ENCODE measurements around the gene ARCN1. TPM values are rescaled to one million over a fixed set of nuclear protein-coding genes. Genes with fewer than 3 reads are reported as not detected.

The ARCN1 gene
- total RNA-seq, 2 donors from 2014 or later, result 134 to 180 TPM

DNA sequence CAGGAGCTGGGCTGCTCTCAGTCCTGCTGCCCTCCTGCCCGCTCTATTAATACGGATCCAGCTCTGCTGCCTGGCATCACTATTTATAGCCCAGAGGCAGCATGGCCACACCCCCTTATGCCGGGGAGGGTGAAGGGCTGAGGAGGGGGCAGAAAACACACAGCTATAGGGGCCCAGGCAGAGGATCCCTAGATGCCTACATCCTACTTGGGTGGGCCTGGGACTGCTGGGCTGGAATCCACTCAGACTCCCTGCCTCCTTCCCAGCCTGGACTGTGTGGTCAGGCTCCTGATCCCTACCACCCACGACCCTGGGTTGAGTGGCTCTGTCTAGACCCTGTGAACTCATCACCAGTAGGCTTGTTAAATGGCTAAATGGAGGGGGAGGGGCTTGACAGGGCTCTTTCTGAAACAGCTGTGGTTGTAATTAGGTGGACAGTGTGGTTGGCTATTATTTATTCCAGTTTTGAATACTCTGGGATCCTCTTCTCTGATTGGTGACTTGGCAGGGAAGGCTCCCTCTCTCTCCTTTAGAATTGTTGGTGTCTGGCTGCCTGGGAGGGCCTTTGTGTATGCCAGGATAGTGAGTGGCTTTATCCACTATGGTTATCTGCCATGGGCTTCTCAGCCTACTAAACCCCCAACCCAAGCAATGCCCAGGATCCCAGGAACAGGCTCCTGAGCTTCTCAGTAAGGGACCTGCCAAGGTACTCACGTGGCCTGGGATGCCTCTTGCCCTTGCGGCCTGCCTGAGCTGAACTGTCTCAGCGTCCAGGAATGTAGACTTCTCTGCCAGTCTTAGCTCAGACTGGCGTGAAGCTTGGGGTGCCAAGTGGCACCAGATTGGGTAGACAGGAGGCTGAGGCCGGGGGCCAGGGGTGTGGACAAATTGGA is 50.4 kb downstream of the ARCN1 start:
- ATAC-seq (no peak), DNase-seq (ENCODE audit: low spot score in 2 of 2) (no peak)
- H3K9me3 Mint-ChIP-seq, result no peaks in the 10 kb centered on the region
- H3K36me3 Mint-ChIP-seq, result no peaks in the 10 kb centered on the region
- no peak overlapping the region for H3K27ac Mint-ChIP-seq

DNA sequence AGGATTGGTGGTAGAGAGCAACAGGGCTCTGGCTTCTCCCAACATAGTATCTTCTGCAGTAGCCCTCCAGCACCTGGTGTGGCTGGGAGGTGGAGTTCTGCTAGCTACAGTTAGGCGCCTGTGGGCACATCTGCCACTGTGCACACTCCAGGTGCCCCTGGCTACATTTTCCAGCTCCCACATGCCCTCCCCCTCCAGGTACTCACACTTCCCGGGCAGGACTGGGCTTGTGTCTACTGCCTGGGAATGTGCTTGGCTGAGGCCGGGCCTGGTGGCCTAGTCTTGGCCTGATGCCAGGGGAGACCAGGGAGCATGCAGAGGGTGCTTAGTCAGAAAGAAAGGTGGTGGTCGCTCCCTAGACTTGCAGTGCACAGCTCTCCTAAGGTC is 51.1 kb downstream of the ARCN1 start:
- DNase-seq (ENCODE audit: low spot score in 2 of 2) (no peak), ATAC-seq (no peak)
- Mint-ChIP-seq H3K27ac (no peak overlapping the region), H3K9me3 (no peaks in the 10 kb centered on the region), H3K36me3 (no peaks in the 10 kb centered on the region)

DNA sequence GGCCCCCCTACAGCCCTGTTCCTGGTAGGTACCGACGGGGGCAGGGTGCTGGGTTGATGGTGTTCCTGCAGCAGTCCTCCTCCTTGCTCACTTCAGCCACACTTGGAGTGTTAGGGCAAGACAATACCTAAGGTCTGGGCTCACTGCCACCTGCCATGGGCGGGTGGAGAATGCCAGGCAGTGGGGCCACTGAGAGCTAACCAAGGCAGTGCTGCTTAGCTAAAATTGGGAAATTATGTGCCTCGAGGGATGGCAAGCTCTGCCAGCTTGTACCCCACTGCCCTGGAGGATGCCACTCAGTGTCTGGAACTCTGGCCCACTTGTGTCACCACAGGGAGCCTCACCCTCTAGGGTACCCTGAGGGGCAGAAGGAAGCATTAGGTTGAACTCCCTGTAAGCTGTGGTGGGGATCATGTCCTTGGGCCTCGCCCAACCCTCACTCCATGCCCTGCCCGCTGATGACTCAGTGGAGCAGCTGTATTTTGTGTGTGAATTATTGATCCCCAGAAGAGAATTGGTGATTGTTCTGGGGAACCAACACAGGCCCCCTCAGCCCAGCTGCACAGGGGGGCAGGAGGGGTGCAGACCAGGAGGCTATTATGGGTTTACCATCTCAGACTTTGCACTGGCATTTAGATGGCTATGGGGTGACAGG is 53.0 kb downstream of the ARCN1 start:
- no peak overlapping the region for H3K27ac Mint-ChIP-seq
- DNase-seq (ENCODE audit: low spot score in 2 of 2) (no peak), ATAC-seq (no peak)
- no peaks in the 10 kb centered on the region for H3K36me3 Mint-ChIP-seq
- H3K9me3 Mint-ChIP-seq, result no peaks in the 10 kb centered on the region

DNA sequence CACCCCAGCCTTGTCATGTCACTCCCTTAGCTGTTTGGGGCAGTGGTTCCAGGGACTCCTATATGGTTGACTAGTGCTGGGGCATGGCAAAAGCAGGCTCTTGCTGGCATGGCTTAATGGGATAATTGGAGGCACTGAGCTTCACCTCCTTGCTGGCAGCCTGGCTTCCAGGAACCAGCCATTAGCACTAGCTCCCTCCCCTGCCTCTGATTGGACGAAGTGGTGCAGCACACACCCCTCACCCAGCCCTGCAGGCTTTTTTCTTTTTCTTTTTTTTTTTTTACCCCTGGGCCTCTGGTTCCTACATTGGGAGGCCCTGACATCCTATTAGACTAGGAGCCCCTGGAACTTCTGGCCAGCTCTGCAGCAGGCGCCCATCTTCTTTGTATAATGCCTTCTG is 53.8 kb downstream of the ARCN1 start:
- DNase-seq (ENCODE audit: low spot score in 2 of 2) (no peak), ATAC-seq (no peak)
- no peaks in the 10 kb centered on the region for H3K9me3 Mint-ChIP-seq
- H3K36me3 Mint-ChIP-seq, result no peaks in the 10 kb centered on the region
- H3K27ac Mint-ChIP-seq, result no peak overlapping the region

DNA sequence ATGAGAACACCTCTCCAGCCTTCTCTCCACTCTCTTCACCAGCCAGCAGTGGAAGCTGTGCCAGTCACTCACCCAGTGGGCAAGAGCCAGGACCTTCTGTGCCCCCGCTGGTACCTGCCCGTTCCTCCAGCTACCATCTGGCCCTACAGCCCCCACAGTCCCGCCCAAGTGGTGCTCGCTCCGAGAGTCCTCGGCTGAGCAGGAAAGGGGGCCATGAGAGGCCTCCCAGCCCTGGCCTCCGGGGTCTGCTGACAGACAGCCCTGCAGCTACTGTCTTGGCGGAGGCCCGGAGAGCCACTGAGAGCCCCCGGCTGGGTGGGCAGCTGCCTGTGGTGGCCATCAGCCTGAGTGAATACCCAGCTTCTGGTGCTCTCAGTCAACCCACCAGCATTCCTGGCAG is 55.4 kb downstream of the ARCN1 start:
- Mint-ChIP-seq H3K9me3 (no peaks in the 10 kb centered on the region), H3K27ac (no peak overlapping the region), H3K36me3 (no peaks in the 10 kb centered on the region)
- ATAC-seq, result no peak
- no peak for DNase-seq (ENCODE audit: low spot score in 2 of 2)

DNA sequence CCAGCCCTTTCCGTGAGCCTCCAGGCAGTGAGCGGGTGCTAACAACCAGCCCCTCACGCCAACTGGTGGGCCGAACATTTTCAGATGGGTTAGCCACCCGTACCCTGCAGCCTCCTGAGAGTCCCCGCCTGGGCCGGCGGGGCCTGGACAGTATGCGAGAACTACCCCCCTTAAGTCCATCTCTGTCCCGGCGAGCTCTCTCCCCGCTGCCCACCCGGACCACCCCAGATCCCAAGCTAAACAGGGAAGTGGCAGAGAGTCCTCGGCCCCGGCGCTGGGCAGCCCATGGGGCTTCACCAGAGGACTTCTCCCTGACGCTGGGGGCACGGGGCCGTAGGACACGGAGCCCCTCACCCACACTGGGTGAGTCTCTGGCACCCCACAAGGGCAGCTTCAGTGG is 55.8 kb downstream of the ARCN1 start:
- ATAC-seq (no peak), DNase-seq (ENCODE audit: low spot score in 2 of 2) (no peak)
- H3K36me3 Mint-ChIP-seq, result no peaks in the 10 kb centered on the region
- no peaks in the 10 kb centered on the region for H3K9me3 Mint-ChIP-seq
- no peak overlapping the region for H3K27ac Mint-ChIP-seq

DNA sequence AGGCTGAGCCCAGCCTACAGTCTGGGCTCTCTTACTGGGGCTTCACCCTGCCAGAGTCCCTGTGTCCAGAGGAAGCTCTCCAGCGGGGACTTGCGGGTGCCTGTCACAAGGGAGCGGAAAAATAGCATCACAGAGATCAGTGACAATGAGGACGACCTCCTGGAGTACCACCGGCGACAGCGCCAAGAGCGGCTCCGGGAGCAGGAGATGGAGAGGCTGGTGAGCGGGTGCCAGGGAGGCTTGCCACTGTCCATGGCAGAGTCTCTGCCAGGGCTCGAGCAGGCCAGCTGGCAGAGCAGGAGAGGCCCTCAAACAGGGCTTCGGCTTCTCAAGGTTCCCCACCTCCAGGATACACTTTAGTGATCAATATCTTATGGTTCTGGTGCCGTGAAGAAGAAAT is 56.2 kb downstream of the ARCN1 start:
- no peaks in the 10 kb centered on the region for H3K9me3 Mint-ChIP-seq

DNA sequence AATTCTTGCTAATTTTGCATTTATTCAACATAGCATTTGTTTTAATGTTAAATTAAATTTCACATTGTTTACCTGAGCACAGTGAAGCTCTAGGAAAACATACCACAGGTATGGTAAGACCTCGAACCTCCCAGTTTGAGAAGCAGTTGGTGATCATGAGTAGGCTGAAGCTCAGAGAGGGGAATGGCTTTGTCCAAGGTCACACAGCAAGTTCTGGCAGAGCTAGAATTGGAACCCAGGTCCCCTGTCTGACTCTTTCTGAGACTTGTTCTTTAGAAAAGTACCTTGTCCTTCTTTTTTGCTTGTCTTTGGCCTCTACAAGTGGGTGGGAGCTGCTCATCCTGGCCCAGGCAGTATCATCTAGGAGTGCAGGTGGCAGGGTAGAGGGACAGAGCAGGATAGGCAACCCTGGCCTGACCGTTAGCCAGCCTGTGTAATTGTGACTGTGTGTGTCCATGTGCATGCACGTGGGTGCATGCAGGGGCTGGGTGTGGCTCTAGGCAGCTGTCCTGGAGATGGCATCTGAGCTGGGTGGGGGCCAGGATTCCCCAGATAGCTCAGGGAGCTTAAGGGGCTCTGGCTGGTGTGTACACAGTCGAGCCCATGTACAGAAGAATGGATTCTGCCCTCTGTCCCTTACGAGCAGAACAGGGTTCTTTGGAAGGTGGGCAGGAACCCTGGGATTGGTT is 56.8 kb downstream of the ARCN1 start:
- no peak overlapping the region for H3K27ac Mint-ChIP-seq
- no peaks in the 10 kb centered on the region for H3K9me3 Mint-ChIP-seq
- DNase-seq (ENCODE audit: low spot score in 2 of 2) (no peak), ATAC-seq (no peak)
- no peaks in the 10 kb centered on the region for H3K36me3 Mint-ChIP-seq

More for the DNA sequence above, 56.2 kb downstream of the ARCN1 start:
- ATAC-seq (no peak), DNase-seq (ENCODE audit: low spot score in 2 of 2) (no peak)
- Mint-ChIP-seq H3K36me3 (no peaks in the 10 kb centered on the region), H3K27ac (no peak overlapping the region)

DNA sequence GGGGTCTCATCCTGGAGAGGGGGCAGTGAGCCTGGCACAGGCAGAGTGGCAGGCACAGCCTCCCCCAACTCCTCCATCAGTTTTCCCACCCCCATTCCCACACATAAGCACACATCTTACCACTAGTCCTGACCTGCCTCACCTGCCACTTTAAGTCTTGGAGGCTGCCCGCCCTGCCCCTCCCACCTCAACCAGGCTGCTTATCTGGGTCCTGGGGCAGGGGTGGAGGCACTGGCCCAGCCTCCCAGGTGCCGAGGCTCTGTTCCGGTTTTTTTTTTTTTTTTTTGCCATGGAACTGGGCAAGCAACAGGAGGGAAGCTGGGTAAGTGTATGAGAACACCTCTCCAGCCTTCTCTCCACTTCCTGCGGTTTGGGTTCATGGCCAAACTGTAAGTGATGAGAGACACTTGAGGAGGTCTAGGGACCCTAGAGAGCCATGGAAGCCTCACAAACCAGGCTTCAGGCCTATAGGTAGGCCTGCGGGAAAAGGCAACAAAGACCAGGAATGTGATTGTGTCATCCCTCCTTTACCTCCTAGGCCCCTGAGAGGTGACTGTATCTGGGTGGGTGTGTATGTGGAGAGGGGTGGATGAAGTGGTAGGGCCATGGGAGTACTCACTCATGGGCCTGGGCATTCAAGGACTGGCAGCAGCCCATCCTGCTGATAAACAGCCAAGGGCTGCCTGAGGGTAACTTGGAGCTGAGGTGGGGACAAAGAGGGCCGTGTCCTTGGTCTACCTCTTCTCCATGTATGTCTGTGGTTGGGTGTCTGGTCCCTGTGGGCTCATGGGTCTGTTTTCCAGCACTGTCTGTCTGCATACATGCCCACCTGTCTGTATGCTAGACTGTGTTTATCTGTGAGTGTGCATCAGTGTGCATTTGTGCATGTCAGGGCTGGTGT is 57.8 kb downstream of the ARCN1 start:
- H3K27ac Mint-ChIP-seq, result no peak overlapping the region
- no peak for DNase-seq (ENCODE audit: low spot score in 2 of 2)

DNA sequence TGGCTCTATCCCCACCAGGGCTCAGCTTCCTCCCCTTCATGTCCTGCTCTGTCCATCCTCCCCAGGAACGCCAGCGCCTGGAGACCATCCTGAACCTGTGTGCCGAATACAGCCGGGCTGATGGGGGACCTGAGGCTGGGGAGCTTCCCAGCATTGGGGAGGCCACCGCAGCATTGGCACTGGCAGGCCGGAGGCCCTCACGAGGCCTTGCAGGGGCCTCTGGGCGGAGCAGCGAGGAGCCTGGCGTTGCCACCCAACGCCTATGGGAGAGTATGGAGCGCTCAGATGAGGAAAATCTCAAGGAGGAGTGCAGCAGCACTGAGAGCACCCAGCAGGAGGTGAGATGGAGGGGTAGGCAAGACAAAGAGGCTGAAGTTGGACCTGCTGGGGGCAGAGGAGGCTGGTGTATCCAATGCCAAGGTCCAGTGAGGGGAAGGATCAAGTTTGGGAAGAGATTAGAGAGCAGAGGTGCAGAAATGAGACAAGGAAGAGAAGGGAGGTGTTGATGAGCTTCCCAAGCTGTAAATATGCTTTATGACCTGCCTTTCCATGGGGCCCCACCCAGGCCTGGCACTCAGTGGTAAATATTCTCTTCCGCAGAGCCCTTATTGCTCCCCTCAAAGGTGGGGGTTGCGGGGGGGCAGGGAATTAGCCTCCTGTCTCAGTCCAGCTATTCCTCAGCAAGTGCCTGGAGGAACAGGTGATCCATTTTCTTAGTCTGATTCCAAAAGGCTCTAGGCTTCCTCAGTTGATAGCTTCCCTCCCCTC is 59.1 kb downstream of the ARCN1 start:
- H3K36me3 Mint-ChIP-seq, result no peaks in the 10 kb centered on the region
- ATAC-seq (no peak), DNase-seq (ENCODE audit: low spot score in 2 of 2) (no peak)
- no peaks in the 10 kb centered on the region for H3K9me3 Mint-ChIP-seq
- peak overlapping the region in 1 of 2 donors; percentile 19 for H3K27ac Mint-ChIP-seq

More for the DNA sequence above, 57.8 kb downstream of the ARCN1 start:
- Mint-ChIP-seq H3K36me3 (no peaks in the 10 kb centered on the region), H3K9me3 (no peaks in the 10 kb centered on the region)
- no peak for ATAC-seq

DNA sequence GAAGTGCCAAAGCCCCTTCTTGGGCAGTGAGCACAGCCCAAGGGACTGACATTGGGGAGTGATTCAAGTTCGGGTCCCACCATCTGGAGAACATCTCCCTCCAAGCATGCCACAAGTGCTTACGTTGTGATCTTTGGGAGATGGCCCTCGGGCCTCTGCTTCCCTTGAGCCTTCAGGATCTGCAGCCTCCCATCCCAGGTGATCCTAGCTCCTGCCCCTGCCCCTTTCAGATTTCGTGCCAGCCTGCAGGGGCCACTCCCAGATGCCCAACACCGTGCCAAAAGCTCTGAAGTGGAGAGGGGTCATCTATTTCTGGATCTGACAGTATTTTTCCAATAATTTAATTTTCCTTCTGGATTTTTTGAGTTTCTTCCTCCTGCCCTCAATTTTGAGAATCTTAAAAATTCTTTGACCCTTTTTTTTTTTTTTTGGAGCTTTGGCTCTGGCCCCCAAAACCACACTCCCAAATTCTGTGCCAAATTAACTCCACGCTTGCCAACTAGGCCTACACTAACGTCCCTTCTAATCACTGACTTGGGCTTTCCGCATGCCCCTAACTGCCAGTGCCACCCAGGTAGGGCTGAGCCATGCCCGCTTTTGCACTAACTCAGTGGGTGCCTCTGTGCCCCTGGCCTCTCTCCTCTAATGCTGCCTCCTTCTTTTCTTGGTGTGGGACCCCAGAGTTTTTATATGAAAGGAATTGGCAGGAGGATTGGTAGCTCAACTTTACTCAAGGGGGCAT is 60.5 kb downstream of the ARCN1 start:
- Mint-ChIP-seq H3K36me3 (no peaks in the 10 kb centered on the region), H3K27ac (no peak overlapping the region), H3K9me3 (no peaks in the 10 kb centered on the region)
- no peak for ATAC-seq
- DNase-seq (ENCODE audit: low spot score in 2 of 2), result no peak

DNA sequence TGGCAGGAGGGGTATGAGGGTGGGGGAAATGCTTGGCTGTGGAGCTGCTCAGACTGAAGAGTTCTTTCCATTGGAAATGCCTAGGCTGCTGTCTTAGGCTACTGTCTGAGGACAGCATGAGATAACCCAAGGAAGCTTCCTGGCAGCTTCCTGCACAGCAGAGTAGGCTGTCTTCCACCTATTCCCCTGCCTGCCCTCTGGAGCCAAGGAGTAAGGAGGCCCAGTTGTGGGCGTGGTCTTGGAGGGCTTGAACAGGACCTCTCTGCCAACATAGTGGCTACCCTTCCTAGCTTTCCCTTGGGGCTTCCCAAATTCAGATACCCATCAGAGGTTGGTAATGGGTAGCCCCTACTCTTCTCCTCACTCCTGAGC is 61.1 kb downstream of the ARCN1 start:
- ATAC-seq, result no peak
- Mint-ChIP-seq H3K9me3 (no peaks in the 10 kb centered on the region), H3K36me3 (no peaks in the 10 kb centered on the region), H3K27ac (no peak overlapping the region)
- no peak for DNase-seq (ENCODE audit: low spot score in 2 of 2)

DNA sequence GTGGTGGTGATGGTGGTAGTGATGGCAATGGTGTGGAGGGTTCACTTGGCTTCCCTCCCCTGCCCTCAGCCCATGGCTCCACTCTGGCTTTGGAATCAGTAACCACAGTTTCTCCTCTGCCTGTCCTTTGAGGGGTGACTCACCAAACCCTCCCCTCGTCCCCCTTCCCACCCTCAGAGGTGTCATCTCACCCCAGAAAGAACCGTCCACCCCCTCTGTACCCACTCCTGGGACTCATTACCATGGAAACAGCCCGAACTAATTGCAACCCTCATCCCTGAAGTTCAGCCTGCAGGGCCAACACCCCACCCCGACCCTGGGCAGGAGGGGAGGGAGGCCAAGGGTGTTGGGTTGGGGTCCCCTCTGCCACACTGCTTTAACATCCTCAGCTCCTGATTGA is 61.8 kb downstream of the ARCN1 start:
- no peaks in the 10 kb centered on the region for H3K9me3 Mint-ChIP-seq
- ATAC-seq (no peak), DNase-seq (ENCODE audit: low spot score in 2 of 2) (no peak)
- no peaks in the 10 kb centered on the region for H3K36me3 Mint-ChIP-seq
- no peak overlapping the region for H3K27ac Mint-ChIP-seq

DNA sequence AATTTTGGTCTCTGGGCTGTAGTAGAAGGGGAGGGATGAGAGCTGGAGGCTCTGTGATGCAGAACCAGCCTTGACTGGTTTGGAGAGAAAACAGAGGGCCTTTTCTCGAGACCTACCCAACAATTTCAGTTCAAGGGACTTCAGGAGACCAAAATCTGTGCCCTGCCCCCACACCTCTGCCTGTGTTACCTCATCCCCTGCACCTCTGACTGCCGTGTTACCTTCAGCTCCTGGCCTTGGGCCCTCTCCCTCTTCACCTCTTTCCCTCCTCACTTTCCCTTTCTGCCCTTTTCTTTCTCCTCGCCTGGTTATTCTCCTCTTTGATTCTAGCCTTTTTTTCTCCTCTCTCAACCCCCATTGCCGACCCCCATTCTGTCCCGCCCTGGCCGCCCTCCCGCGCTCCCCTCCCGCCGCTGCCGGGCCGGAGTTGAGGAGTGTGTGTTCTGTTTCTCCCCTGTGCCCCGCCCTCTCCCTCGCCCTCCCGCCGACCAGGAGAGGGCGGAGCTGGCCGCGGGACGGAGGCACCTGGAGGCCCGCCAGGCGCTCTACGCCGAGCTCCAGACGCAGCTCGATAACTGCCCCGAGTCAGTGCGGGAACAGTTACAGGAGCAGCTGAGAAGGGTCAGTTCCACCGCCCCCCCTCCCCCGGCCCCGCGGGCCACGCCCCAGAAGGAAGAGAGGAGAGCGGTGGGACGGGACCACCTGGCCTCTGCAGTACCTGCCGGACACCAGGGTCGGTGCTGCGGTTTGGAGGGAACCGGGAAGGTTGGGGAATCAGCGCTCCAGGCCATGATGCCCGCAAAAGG is 62.4 kb downstream of the ARCN1 start:
- ATAC-seq (peak; percentile 34 to 79), DNase-seq (ENCODE audit: low spot score in 2 of 2) (peak in 1 of 2 donors; percentile 29)
- Mint-ChIP-seq H3K9me3 (no peaks in the 10 kb centered on the region), H3K27ac (no peak overlapping the region), H3K36me3 (no peaks in the 10 kb centered on the region)

DNA sequence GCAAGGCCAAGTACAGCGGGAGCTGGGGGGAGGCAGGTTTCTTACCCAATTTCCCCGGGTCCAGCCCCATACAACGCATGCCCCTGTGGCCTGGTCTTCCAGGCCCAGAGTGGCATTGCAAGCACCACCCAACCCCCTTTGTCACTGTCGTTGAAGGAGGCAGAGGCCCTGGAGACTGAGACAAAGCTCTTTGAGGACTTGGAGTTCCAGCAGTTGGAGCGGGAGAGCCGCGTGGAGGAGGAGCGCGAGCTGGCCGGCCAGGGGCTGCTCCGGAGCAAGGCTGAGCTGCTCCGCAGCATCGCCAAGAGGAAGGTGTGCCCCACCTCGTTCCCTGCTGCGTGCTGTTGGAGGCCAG is 63.0 kb downstream of the ARCN1 start:
- no peak for ATAC-seq
- H3K9me3 Mint-ChIP-seq, result no peaks in the 10 kb centered on the region

More for the DNA sequence above, 63.0 kb downstream of the ARCN1 start:
- H3K27ac Mint-ChIP-seq, result no peak overlapping the region
- no peak for DNase-seq (ENCODE audit: low spot score in 2 of 2)
- H3K36me3 Mint-ChIP-seq, result no peaks in the 10 kb centered on the region

All from activated naive CD4-positive, alpha-beta T cell treated with anti-CD3 and anti-CD28 coated beads, Interleukin-2, amount 50 U/mL, for 72 hours (primary cell).